BE2C (cell line): Measurements from ENCODE around the gene SPACA9.
A peak's percentile ranks its signal among the peaks of the same experiment; 100 is the strongest.

Experiments used
- DNase-seq: peaks from one replicate; pipeline ENCODE4 v3.0.0-alpha.2; 2020
- H3K27me3 ChIP-seq: fragments of 250-450 bp; sonication (Bioruptor Pico); 2 replicates; pipeline ENCODE4 v1.5.1; 2020; ENCODE audit warnings: mild to moderate bottlenecking
- H3K36me3 ChIP-seq: fragments of 250-450 bp; sonication (Bioruptor Pico); 2 replicates; pipeline ENCODE4 v1.5.1; 2020; ENCODE audit warnings: mild to moderate bottlenecking
- H3K4me1 ChIP-seq: fragments of 250-450 bp; sonication (Bioruptor Pico); 2 replicates; pipeline ENCODE4 v1.5.1; 2020
- H3K4me3 ChIP-seq: 2 replicates; pipeline ENCODE4 v1.5.1; 2011; ENCODE audit warnings: low read depth, low read length
- H3K9me3 ChIP-seq: fragments of 250-450 bp; sonication (Bioruptor Pico); 2 replicates; pipeline ENCODE4 v1.5.1; 2020
- TF ChIP-seq, protein P1 (sequence below): IDR thresholded peaks from 2 replicates; pipeline ENCODE4 v1.5.1; 2012; ENCODE audit warnings: mild to moderate bottlenecking, low read depth, low read length

SPACA9 gene

DNA sequence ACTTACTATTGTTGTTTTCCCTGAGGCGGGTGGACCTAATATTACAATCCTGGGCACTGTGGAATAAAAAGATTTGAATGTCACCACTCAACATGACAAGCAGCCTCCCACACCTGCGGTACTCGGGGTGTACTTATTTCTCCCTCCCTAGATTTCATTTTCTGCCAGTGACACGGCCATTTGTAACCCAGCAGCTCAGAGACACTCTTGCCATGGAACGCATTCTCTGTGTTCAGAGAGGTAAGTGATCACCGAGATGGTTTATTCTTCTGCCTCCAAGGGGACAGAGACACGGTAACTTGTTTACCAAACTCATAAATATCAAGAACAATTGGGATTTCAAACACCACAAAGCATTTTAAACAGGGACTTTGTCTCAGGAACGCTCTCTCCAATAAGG, 11.8 kb upstream of the SPACA9 start:
- no peak for DNase-seq
- no peaks in the 10 kb centered on the region for H3K27me3 ChIP-seq
- no peaks in the 10 kb centered on the region for H3K9me3 ChIP-seq
- no peaks in the 10 kb centered on the region for H3K4me1 ChIP-seq
- TF ChIP-seq, protein P1, sequence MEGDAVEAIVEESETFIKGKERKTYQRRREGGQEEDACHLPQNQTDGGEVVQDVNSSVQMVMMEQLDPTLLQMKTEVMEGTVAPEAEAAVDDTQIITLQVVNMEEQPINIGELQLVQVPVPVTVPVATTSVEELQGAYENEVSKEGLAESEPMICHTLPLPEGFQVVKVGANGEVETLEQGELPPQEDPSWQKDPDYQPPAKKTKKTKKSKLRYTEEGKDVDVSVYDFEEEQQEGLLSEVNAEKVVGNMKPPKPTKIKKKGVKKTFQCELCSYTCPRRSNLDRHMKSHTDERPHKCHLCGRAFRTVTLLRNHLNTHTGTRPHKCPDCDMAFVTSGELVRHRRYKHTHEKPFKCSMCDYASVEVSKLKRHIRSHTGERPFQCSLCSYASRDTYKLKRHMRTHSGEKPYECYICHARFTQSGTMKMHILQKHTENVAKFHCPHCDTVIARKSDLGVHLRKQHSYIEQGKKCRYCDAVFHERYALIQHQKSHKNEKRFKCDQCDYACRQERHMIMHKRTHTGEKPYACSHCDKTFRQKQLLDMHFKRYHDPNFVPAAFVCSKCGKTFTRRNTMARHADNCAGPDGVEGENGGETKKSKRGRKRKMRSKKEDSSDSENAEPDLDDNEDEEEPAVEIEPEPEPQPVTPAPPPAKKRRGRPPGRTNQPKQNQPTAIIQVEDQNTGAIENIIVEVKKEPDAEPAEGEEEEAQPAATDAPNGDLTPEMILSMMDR = no peak
- no peaks in the 10 kb centered on the region for H3K36me3 ChIP-seq
- no peak overlapping the region for H3K4me3 ChIP-seq

DNA sequence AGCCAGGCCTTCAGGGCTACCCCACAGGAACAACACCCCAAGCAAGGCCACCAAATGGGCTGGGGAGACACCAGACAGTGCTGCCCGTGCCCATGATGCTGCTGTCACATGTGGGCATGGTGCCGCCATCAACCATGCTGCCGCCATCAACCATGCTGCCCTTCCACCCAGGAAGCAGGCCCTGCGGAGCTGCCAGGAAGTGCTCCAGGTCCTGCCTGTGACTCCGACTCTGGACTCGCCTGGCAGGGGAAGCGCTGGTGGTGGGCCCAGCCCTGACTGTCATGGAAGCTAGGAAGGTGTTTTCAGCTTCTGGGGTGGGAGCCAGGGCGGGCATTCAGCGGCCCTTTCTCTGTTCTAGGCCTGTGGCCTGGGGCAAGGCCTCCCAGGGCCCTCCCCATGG, 9.4 kb upstream of the SPACA9 start:
- TF ChIP-seq, protein P1 = no peak
- no peaks in the 10 kb centered on the region for H3K4me1 ChIP-seq
- no peak for DNase-seq
- no peak overlapping the region for H3K4me3 ChIP-seq
- no peaks in the 10 kb centered on the region for H3K36me3 ChIP-seq
- no peaks in the 10 kb centered on the region for H3K27me3 ChIP-seq
- no peaks in the 10 kb centered on the region for H3K9me3 ChIP-seq

DNA sequence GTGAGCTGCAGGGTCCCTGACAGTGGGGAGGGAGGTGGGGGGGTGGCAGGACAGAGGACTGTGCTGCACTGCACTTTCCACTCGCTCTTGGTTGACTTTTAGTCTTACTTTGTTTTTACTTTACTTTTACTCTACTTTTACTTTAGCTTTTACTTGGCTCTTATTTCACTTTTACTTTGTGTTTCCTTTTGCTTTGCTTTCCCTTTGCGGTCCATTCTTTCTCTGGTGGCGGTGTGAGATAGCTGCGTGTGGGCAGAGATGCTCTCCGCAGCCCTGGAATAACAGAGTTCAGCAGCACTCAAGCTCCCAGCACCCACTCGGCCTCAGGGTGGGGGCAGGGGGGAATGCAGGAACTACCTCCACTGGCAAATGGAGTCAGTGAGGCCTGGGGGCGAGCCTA, 5.3 kb upstream of the SPACA9 start:
- H3K9me3 ChIP-seq = no peaks in the 10 kb centered on the region
- TF ChIP-seq, protein P1 = no peak
- no peaks in the 10 kb centered on the region; the same call in 1 of the 2 replicates for H3K36me3 ChIP-seq
- no peaks in the 10 kb centered on the region for H3K4me1 ChIP-seq
- H3K27me3 ChIP-seq = no peaks in the 10 kb centered on the region
- H3K4me3 ChIP-seq = no peak overlapping the region
- DNase-seq = no peak

DNA sequence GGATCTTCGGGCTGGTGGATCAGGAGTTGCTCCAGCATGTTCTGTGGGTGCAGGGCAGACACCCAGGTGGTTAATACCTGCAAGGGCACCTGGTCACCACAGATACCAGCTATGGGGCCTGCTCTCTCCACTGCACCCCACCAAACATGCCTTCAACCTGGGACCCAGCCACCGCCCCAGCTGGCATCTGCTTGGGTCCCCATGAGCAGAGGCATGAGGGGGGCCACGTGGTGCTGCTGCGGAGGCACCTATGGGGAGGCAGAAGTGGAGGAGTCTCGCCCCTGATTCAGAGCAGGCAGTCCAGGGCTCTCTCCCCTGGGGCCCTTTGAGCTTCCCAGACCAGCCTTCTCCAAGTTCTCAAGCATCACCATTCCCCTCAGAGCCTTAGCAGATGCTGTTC, 3.5 kb upstream of the SPACA9 start:
- H3K4me3 ChIP-seq = no peak overlapping the region
- no peak for DNase-seq
- TF ChIP-seq, protein P1 = no peak
- no peaks in the 10 kb centered on the region; the same call in 1 of the 2 replicates for H3K36me3 ChIP-seq
- no peaks in the 10 kb centered on the region for H3K27me3 ChIP-seq
- no peaks in the 10 kb centered on the region for H3K4me1 ChIP-seq
- H3K9me3 ChIP-seq = no peaks in the 10 kb centered on the region

DNA sequence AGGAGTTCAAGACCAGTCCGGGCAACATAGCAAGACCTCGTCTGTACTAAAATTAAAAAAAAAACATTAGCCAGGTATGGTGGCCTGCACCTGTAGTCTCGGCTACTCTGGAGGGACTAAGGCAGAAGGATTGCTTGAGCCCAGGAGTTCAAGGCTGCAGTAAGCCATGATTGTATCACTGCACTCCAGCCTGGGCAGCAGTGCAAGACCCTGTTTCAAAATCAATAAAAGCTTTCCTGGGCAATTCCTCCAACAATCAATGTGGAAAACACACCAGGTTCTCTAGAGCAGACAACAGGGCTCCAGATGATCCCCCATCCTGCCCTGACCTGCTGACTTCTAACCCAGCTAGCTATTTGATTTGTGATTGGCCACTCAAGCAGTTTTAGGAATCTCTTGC, 1.8 kb upstream of the SPACA9 start:
- H3K4me1 ChIP-seq = no peaks in the 10 kb centered on the region
- no peaks in the 10 kb centered on the region for H3K27me3 ChIP-seq
- no peak overlapping the region for H3K4me3 ChIP-seq

DNA sequence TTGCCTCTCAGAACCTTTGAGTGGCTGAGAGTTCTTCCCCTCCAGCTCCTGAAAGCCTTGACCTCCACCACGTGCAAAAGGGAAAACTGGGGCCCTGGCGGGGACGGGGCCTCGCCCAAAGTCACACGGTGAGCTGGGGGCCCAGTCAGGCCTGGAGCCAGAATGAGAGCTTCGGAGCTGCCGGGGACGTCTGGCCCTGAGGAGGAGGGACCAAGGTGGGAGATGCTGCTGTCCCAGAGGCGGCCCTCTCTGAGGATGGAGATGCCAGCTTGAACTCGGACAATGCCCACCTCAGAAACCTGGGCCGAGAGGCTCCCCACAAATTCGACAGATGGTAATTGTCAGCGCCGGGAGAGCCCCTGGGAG, 1.3 kb upstream of the SPACA9 start:
- H3K4me1 ChIP-seq = no peaks in the 10 kb centered on the region
- H3K9me3 ChIP-seq = no peaks in the 10 kb centered on the region
- no peak for DNase-seq
- TF ChIP-seq, protein P1 = no peak
- H3K4me3 ChIP-seq = peak overlapping the region; percentile 99
- H3K36me3 ChIP-seq = no peaks in the 10 kb centered on the region; the same call in 1 of the 2 replicates
- H3K27me3 ChIP-seq = no peaks in the 10 kb centered on the region

More for the DNA sequence above, 1.8 kb upstream of the SPACA9 start:
- no peak for DNase-seq
- Histone ChIP-seq H3K9me3 (no peaks in the 10 kb centered on the region), H3K36me3 (no peaks in the 10 kb centered on the region; the same call in 1 of the 2 replicates)
- TF ChIP-seq, protein P1 = no peak
